GM12878 (cell line): Measurements from ENCODE around the gene HOXC12. TPM values are rescaled to one million over a fixed set of nuclear protein-coding genes. Genes with fewer than 3 reads are reported as not detected.

Source experiments
- ATAC-seq: fragments of 200-7000 bp; cut with Tn5 transposase; 3 replicates; pipeline ENCODE4 v1.9.1; 2020; ENCODE audit warnings: mild to moderate bottlenecking, moderate library complexity
- BruUV-seq: library from RNA; stranded (reverse); fragments of 400-500 nt; replicated peaks from 2 replicates; lab custom pipeline; 2021; lab: Mats Ljungman, UMichigan
- CTCF ChIA-PET: fragments of 300-600 bp; sonication (Branson Sonifier 250); formaldehyde crosslinking; extraction: SDS; loops from one replicate; lab custom pipeline; 2021; ENCODE audit warnings: inconsistent platforms; lab: Yijun Ruan, JAX
- POLR2A ChIA-PET: fragments of 350-600 bp; formaldehyde crosslinking; extraction: SDS; loops from one replicate; lab custom pipeline; 2021; ENCODE audit warnings: inconsistent platforms; lab: Charles Lee
- RAD21 ChIA-PET: fragments of 300-600 bp; sonication (Branson Sonifier 250); formaldehyde crosslinking; loops from one replicate; lab custom pipeline; 2023; ENCODE audit warnings: antibody characterized with exemption; ENCODE audit not compliant: unreplicated experiment; lab: Charles Lee
- SMC1A ChIA-PET: fragments of 300-600 bp; sonication (Branson Sonifier 250); formaldehyde crosslinking; loops from one replicate; lab custom pipeline; 2023; ENCODE audit not compliant: unreplicated experiment, uncharacterized antibody; lab: Charles Lee
- DNase-seq: peaks from one replicate; pipeline ENCODE4 v3.0.0-alpha.2; 2011; ENCODE audit warnings: low read depth, low spot score
- FAIRE-seq: peaks from 3 replicates; lab custom pipeline; 2011; peaks lifted over from hg19 to GRCh38; lab: Jason Lieb, UNC
- H2AFZ ChIP-seq: 2 replicates; pipeline ENCODE4 v1.6.0; 2011; ENCODE audit warnings: low read depth, low read length, control low read depth; ENCODE audit not compliant: control insufficient read depth
- H3K27ac ChIP-seq: 2 replicates; pipeline ENCODE4 v1.5.1; 2011; ENCODE audit warnings: control low read depth; ENCODE audit not compliant: control insufficient read depth, insufficient read depth
- H3K27me3 ChIP-seq, 2 experiments: replicated peaks in 1 of 2; 2 replicates each; pipeline versions ENCODE4 v1.6.0 to v1.6.1; 2011; ENCODE audit warnings: low read length in 1 of 2; ENCODE audit not compliant: control insufficient read depth in 2 of 2, insufficient read depth in 2 of 2
- H3K36me3 ChIP-seq, 2 experiments: 2 replicates each; pipeline ENCODE4 v1.5.1; 2011; ENCODE audit warnings: low read length in 1 of 2; ENCODE audit not compliant: control insufficient read depth in 2 of 2, insufficient read depth in 2 of 2
- H3K4me1 ChIP-seq: 2 replicates; pipeline ENCODE4 v1.6.1; 2011; ENCODE audit warnings: mild to moderate bottlenecking, low read length, moderate library complexity, mixed read lengths; ENCODE audit not compliant: control insufficient read depth, insufficient read depth
- H3K4me2 ChIP-seq: 2 replicates; pipeline ENCODE4 v1.6.0; 2011; ENCODE audit warnings: control low read depth; ENCODE audit not compliant: control insufficient read depth, insufficient read depth
- H3K4me3 ChIP-seq: fragments of 200-600 bp; sonication (generic); 2 replicates; pipeline ENCODE4 v1.5.1; 2016
- H3K79me2 ChIP-seq: 2 replicates; pipeline ENCODE4 v1.6.0; 2011; ENCODE audit warnings: low read length; ENCODE audit not compliant: control insufficient read depth, insufficient read depth
- H3K9ac ChIP-seq: 2 replicates; pipeline ENCODE4 v1.8.0; 2011; ENCODE audit warnings: low read length, control low read depth, mixed read lengths; ENCODE audit not compliant: control insufficient read depth, insufficient read depth
- H3K9me3 ChIP-seq: replicated peaks from 3 replicates; pipeline ENCODE4 v1.5.1; 2011; ENCODE audit warnings: mild to moderate bottlenecking, low read length; ENCODE audit not compliant: control insufficient read depth, insufficient read depth
- H4K20me1 ChIP-seq: 2 replicates; pipeline ENCODE4 v1.6.0; 2011; ENCODE audit not compliant: control insufficient read depth, insufficient read depth
- BHLHE40 ChIP-seq, 2 experiments: fragments of 450-650 bp in 1 of 2; IDR thresholded peaks; 2 replicates each; pipeline ENCODE4 v1.6.1; 2011 to 2017; ENCODE audit warnings: low read depth in 2 of 2, borderline replicate concordance in 1 of 2, improper control_type of control experiment in 1 of 2, low read length in 1 of 2, mild to moderate bottlenecking in 1 of 2
- EED ChIP-seq: sonication (generic); IDR thresholded peaks from 2 replicates; pipeline ENCODE4 v1.6.1; 2016; ENCODE audit warnings: antibody characterized with exemption, low read depth
- EZH2 ChIP-seq: IDR thresholded peaks from 2 replicates; pipeline ENCODE4 v1.6.1; 2012; ENCODE audit warnings: low read depth, mild to moderate bottlenecking, control low read depth, inconsistent platforms, low read length, borderline replicate concordance; ENCODE audit not compliant: control insufficient read depth
- HSF1 ChIP-seq: fragments of 150-350 bp; IDR thresholded peaks from 2 replicates; pipeline ENCODE4 v1.6.1; 2014; ENCODE audit warnings: mild to moderate bottlenecking, low read depth, low read length
- IRF5 ChIP-seq: fragments of 450-650 bp; IDR thresholded peaks from 2 replicates; pipeline ENCODE4 v1.6.1; 2017; ENCODE audit warnings: borderline replicate concordance
- NR2C1 ChIP-seq: fragments of 450-650 bp; IDR thresholded peaks from 2 replicates; pipeline ENCODE4 v1.6.1; 2017; ENCODE audit warnings: antibody characterized with exemption, mild to moderate bottlenecking, moderate library complexity
- PKNOX1 ChIP-seq: fragments of 450-650 bp; IDR thresholded peaks from 2 replicates; pipeline ENCODE4 v1.6.1; 2016; ENCODE audit warnings: mild to moderate bottlenecking
- PRDM15 ChIP-seq: fragments of 450-650 bp; formaldehyde crosslinking; IDR thresholded peaks from 2 replicates; pipeline ENCODE4 v1.4.0; 2020; ENCODE audit warnings: mild to moderate bottlenecking, moderate library complexity
- RB1 ChIP-seq: fragments of 450-650 bp; formaldehyde crosslinking; IDR thresholded peaks from 2 replicates; pipeline ENCODE4 v1.6.1; 2017; ENCODE audit warnings: mild to moderate bottlenecking, borderline replicate concordance
- RFX5 ChIP-seq: IDR thresholded peaks from 2 replicates; pipeline ENCODE4 v1.6.1; 2011; ENCODE audit warnings: low read depth, low read length, improper control_type of control experiment
- TBL1XR1 ChIP-seq: IDR thresholded peaks from 2 replicates; pipeline ENCODE4 v1.6.1; 2012; ENCODE audit warnings: low read depth, low read length, improper control_type of control experiment
- YBX1 ChIP-seq: fragments of 450-650 bp; IDR thresholded peaks from 2 replicates; pipeline ENCODE4 v1.6.1; 2016; ENCODE audit warnings: antibody characterized with exemption
- ZBTB33 ChIP-seq: fragments of 450-650 bp; IDR thresholded peaks from 2 replicates; pipeline ENCODE4 v1.6.1; 2017; ENCODE audit warnings: mild to moderate bottlenecking
- ZNF622 ChIP-seq: fragments of 450-650 bp; IDR thresholded peaks from 2 replicates; pipeline ENCODE4 v1.6.1; 2017; ENCODE audit warnings: mild to moderate bottlenecking, inconsistent platforms
- WGBS: methylation state at CpG from one replicate; pipeline ENCODE4 v1.1.6; 2016; ENCODE audit warnings: low lambda C conversion rate; ENCODE audit not compliant: insufficient replicate concordance, insufficient coverage; ENCODE audit errors: missing lambda C conversion rate; 5-methylcytosine and 5-hydroxymethylcytosine counted together
- in situ Hi-C: fragments of 300-500 bp; cut with MboI; formaldehyde crosslinking; loops from 9 replicates; pipeline ENCODE4 v1.14.3; 2018; ENCODE audit warnings: mixed read lengths
- intact Hi-C: fragments of 100-400 bp; cut with micrococcal nuclease; formaldehyde crosslinking; loops from one replicate; pipeline ENCODE4 v1.14.2; 2022; ENCODE audit not compliant: unreplicated experiment
- polyA plus RNA-seq, 11 experiments: library from polyadenylated mRNA; depleted of rRNA in 4 of 11; unstranded in 6 of 11; stranded (reverse) in 5 of 11; fragments of >200 nt; fragmentation: Nextera tagmentation in 4 of 11; fragmentation: Illumina TruSeq in 1 of 11; extraction: Ambion mirVana in 4 of 11; extraction: Trizol in 1 of 11; gene quantifications; 1 replicate in 1 of 11; 2 replicates in 10 of 11; pipeline versions ENCODE4 v1.2.1 to v1.2.3, GENCODE V29; 2011 to 2016; ENCODE audit warnings: inconsistent platforms in 2 of 11, missing spikeins in 2 of 11, low read depth in 1 of 11
- total RNA-seq, 4 experiments: library from RNA; depleted of rRNA in 3 of 4; stranded (reverse); fragments of >200 nt in 3 of 4; fragmentation: Illumina TruSeq in 1 of 4; extraction: Trizol in 1 of 4; gene quantifications; 2 replicates each; pipeline versions ENCODE4 v1.2.1 to v1.2.3, GENCODE V29; 2013 to 2021

Gene HOXC12
- total and polyA plus RNA-seq, 10 of the 15 experiments (the other 5 are each of a cell fraction or from before 2014, with no cell fraction given), result not detected

GRCh38 chr12:53932915-53933314 lies 21.8 kb upstream of the HOXC12 start:
- 46% methylated on average over 4 of the region's 4 CpGs for WGBS
- in situ Hi-C loops (no loop called here), intact Hi-C loops (no loop called here)
- Histone ChIP-seq H3K79me2 (no peaks in the 10 kb centered on the region), H3K9ac (no peak overlapping the region), H3K27me3 (peaks cover 20 to 40% of the 10 kb centered on the region in 2 experiments), H3K9me3 (no peaks in the 10 kb centered on the region), H3K4me2 (no peak overlapping the region), H3K36me3 (no peaks in the 10 kb centered on the region), H2AFZ (no peak overlapping the region), H4K20me1 (no peaks in the 10 kb centered on the region; the same call in 1 of the 2 replicates), H3K4me3 (no peak overlapping the region), H3K4me1 (no peaks in the 10 kb centered on the region), H3K27ac (no peak overlapping the region)
- no peak for DNase-seq
- BruUV-seq, result no TSS peak
- SMC1A ChIA-PET, result interaction anchor here (1.3 kb wide), 1 partner anchor 8 kb away, joined by 3 read pairs; no protein-coding TSS in a partner anchor
- POLR2A ChIA-PET, result no interaction called here
- CTCF ChIA-PET, result no interaction called here
- RAD21 ChIA-PET, result no interaction called here
- FAIRE-seq, result no peak
- no peak for ATAC-seq
- TF ChIP-seq NR2C1, result no peak
- TF ChIP-seq PKNOX1, result no peak
- no peak for TF ChIP-seq IRF5
- TF ChIP-seq EZH2, result no peak
- TF ChIP-seq PRDM15, result no peak
- no peak for TF ChIP-seq YBX1
- no peak for TF ChIP-seq ZBTB33
- TF ChIP-seq TBL1XR1, result no peak
- no peak for TF ChIP-seq RB1
- TF ChIP-seq BHLHE40 (IDR thresholded peaks at IDR 0.05; ENCODE audit: borderline replicate concordance in 1 of 2, low read depth in 2 of 2, low read length in 1 of 2), result no peak
- no peak for TF ChIP-seq RFX5
- TF ChIP-seq HSF1, result no peak
- no peak for TF ChIP-seq ZNF622
- no peak for TF ChIP-seq EED
